ENCODE results near the gene UBQLN3.

UBQLN3 gene

DNA sequence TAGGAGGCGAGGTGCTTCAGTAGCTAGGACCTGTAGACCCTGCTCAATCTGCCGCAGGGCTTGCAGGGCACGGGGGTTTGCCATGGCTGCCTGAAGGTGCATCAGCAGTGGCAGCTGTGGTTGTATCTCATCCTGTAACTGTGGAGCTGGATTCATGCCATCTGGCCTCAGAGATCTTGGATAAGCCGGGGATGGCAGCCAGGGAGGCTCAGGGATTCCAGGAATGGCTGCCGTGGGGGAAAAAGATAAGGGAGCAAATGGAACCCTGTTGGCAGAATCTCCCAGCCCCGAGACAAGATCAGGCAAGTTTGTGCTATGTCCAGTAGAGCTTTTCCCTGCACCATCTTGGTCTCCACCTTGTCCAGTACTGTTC is 1.8 kb downstream of the UBQLN3 start:
- H3K36me3 ChIP-seq (ENCODE audit: insufficient read depth), result no peaks in the 10 kb centered on the region
- H4K20me1 ChIP-seq (ENCODE audit: insufficient read depth), result no peaks in the 10 kb centered on the region

DNA sequence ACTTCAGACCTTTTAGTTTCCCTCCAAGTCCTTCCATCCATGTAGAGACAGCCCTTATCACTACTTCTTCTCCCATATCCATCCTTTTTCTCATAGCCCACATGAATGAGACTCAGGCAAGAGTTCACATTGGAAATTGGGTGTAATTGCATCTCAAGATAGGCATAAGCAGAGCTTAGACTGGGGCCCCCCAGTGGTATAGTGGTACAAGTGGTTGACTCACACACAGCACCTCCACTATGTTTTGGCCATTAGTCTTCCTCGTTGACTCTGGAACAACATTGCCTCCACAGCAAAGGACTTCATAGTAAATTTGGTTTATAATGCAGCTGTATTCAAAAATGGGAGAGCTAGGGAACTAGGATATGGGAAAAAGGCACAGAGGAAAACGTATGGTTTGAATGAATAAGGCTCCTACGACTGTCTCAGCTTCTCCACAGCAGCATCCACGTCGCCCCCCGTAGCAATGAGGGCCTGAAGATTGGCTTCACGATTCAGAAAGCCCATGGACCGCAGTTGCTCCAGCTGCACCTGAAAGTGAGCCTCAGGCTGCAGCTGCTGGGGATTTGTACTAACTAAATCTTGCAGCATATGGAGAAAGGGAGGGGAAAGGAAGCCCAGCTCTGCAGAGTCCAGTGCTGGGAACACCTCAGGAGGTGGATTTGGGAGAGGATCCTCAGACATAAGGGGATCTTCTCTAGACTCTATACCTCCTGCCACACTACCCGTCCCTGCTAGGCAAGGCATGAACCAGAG is 2.4 kb downstream of the UBQLN3 start:
- H3K4me3 ChIP-seq (IDR thresholded peaks at IDR 0.05; ENCODE audit: insufficient read depth, low read depth, low read length), result no peak overlapping the region
- H3K4me2 ChIP-seq, result no peak overlapping the region

More for the DNA sequence above, 1.8 kb downstream of the UBQLN3 start:
- Histone ChIP-seq H3K27ac (no peak overlapping the region), H3K4me3 (IDR thresholded peaks at IDR 0.05; ENCODE audit: insufficient read depth, low read depth, low read length) (no peak overlapping the region), H3K4me1 (ENCODE audit: low read depth, poor library complexity, severe bottlenecking) (no peaks in the 10 kb centered on the region), H2AFZ (ENCODE audit: low read depth) (no peak overlapping the region), H3K9ac (no peak overlapping the region), H3K4me2 (no peak overlapping the region), H3K27me3 (ENCODE audit: insufficient read depth, low read depth) (no peaks in the 10 kb centered on the region), H3K79me2 (ENCODE audit: insufficient read depth, low read depth) (no peaks in the 10 kb centered on the region)
- TF ChIP-seq, protein P1, sequence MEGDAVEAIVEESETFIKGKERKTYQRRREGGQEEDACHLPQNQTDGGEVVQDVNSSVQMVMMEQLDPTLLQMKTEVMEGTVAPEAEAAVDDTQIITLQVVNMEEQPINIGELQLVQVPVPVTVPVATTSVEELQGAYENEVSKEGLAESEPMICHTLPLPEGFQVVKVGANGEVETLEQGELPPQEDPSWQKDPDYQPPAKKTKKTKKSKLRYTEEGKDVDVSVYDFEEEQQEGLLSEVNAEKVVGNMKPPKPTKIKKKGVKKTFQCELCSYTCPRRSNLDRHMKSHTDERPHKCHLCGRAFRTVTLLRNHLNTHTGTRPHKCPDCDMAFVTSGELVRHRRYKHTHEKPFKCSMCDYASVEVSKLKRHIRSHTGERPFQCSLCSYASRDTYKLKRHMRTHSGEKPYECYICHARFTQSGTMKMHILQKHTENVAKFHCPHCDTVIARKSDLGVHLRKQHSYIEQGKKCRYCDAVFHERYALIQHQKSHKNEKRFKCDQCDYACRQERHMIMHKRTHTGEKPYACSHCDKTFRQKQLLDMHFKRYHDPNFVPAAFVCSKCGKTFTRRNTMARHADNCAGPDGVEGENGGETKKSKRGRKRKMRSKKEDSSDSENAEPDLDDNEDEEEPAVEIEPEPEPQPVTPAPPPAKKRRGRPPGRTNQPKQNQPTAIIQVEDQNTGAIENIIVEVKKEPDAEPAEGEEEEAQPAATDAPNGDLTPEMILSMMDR (conservative IDR thresholded peaks at IDR 0.05; ENCODE audit: low read depth, low read length), result no peak

DNA sequence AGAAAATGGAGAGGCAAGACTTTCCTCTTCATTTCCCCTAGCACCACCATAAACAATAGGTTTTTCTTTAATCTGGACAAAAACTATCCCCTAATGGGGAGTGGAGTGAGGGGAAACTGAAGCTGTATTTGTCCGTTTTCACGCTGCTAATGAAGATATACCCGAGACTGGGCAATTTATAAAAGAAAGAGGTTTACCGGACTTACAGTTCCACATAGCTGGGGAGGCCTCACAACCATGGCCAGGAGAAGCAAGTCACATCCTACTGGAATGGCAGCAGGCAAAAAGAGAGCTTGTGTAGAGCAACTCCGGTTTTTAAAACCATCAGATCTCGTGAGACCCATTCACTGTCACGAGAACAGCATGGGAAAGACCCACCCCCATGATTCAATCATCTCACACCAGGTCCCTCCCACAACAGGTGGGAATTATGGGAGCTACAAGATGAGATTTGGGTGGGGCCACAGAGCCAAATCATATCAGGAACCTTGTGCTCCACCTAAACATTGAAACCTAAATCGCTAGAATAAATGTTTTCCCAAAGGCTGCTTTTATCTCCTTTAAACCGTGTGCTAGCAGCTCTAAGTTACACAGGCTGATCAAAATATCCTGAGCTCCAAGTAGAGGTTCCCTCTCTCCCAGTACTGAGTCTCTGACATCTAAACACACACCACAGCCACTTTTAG is 4.3 kb downstream of the UBQLN3 start:
- H3K36me3 ChIP-seq (ENCODE audit: insufficient read depth), result no peaks in the 10 kb centered on the region
- H3K9ac ChIP-seq, result no peak overlapping the region
- H2AFZ ChIP-seq (ENCODE audit: low read depth), result no peak overlapping the region
- H4K20me1 ChIP-seq (ENCODE audit: insufficient read depth), result no peaks in the 10 kb centered on the region
- no peaks in the 10 kb centered on the region for H3K27me3 ChIP-seq (ENCODE audit: insufficient read depth, low read depth)
- H3K79me2 ChIP-seq (ENCODE audit: insufficient read depth, low read depth), result no peaks in the 10 kb centered on the region
- H3K4me2 ChIP-seq, result no peak overlapping the region
- H3K4me3 ChIP-seq (IDR thresholded peaks at IDR 0.05; ENCODE audit: insufficient read depth, low read depth, low read length), result no peak overlapping the region
- H3K27ac ChIP-seq, result no peak overlapping the region
- no peaks in the 10 kb centered on the region for H3K4me1 ChIP-seq (ENCODE audit: low read depth, poor library complexity, severe bottlenecking)
- TF ChIP-seq, protein P1 (conservative IDR thresholded peaks at IDR 0.05; ENCODE audit: low read depth, low read length), result no peak

More for the DNA sequence above, 2.4 kb downstream of the UBQLN3 start:
- Histone ChIP-seq H3K36me3 (ENCODE audit: insufficient read depth) (no peaks in the 10 kb centered on the region), H2AFZ (ENCODE audit: low read depth) (no peak overlapping the region), H3K9ac (no peak overlapping the region), H3K79me2 (ENCODE audit: insufficient read depth, low read depth) (no peaks in the 10 kb centered on the region), H4K20me1 (ENCODE audit: insufficient read depth) (no peaks in the 10 kb centered on the region), H3K27me3 (ENCODE audit: insufficient read depth, low read depth) (no peaks in the 10 kb centered on the region), H3K4me1 (ENCODE audit: low read depth, poor library complexity, severe bottlenecking) (no peaks in the 10 kb centered on the region), H3K27ac (no peak overlapping the region)
- TF ChIP-seq, protein P1 (conservative IDR thresholded peaks at IDR 0.05; ENCODE audit: low read depth, low read length), result no peak

DNA sequence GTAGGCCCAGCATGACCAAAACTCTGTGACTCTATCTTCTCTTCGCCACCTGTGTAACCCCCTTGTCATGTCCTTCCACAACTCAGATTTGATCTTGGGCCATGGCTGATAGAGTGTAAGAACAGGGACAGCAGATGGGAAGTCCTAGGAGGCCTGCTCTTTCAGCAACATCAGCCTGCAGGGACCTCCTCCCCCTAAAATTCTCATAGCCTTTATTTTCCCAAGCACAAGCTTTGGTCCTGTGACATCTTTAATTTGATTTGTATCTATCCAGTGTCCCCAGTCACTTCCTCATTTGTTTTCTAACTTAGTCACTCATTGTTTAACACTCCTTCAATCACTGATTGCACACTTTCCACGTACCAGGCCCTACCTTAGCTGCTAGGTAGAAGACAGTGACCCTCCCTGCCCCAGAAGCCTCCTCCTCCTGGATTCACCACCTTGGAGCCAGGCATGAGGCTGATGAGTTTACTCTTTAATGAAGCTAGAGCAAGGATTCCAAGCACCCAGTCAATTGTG is 5.3 kb downstream of the UBQLN3 start:
- H3K36me3 ChIP-seq (ENCODE audit: insufficient read depth), result no peaks in the 10 kb centered on the region
- no peaks in the 10 kb centered on the region for H3K79me2 ChIP-seq (ENCODE audit: insufficient read depth, low read depth)
- H3K4me2 ChIP-seq, result no peak overlapping the region
- no peaks in the 10 kb centered on the region for H3K4me1 ChIP-seq (ENCODE audit: low read depth, poor library complexity, severe bottlenecking)
- no peak overlapping the region for H3K27ac ChIP-seq
- H3K9ac ChIP-seq, result no peak overlapping the region
- no peak overlapping the region for H2AFZ ChIP-seq (ENCODE audit: low read depth)
- no peak overlapping the region for H3K4me3 ChIP-seq (IDR thresholded peaks at IDR 0.05; ENCODE audit: insufficient read depth, low read depth, low read length)
- H4K20me1 ChIP-seq (ENCODE audit: insufficient read depth), result no peaks in the 10 kb centered on the region
- TF ChIP-seq, protein P1 (conservative IDR thresholded peaks at IDR 0.05; ENCODE audit: low read depth, low read length), result no peak
- no peaks in the 10 kb centered on the region for H3K27me3 ChIP-seq (ENCODE audit: insufficient read depth, low read depth)

All from KMS-11 (cell line).